Ovary (tissue), 3 donors: ENCODE measurements around the gene UAP1L1.

Experiments
- CTCF ChIP-seq, 3 donors: fragments of 450-650 bp in 2 of 3; fragments of 200-600 bp in 1 of 3; IDR thresholded peaks; one replicate each; pipeline versions ENCODE4 v1.5.1 to v1.8.0; 2016 to 2022; ENCODE audit warnings: antibody characterized with exemption in 3 of 3, mild to moderate bottlenecking in 1 of 3
- EP300 ChIP-seq: sonication (generic); formaldehyde crosslinking; IDR thresholded peaks from one replicate; pipeline ENCODE4 v1.6.1; 2017; ENCODE audit warnings: antibody characterized with exemption
- POLR2A ChIP-seq: fragments of 450-650 bp; IDR thresholded peaks from one replicate; pipeline ENCODE4 v1.6.1; 2017; ENCODE audit warnings: antibody characterized with exemption, mild to moderate bottlenecking, moderate library complexity
- donor health status: DM: no; HTN: no; CAD: no.

DNA sequence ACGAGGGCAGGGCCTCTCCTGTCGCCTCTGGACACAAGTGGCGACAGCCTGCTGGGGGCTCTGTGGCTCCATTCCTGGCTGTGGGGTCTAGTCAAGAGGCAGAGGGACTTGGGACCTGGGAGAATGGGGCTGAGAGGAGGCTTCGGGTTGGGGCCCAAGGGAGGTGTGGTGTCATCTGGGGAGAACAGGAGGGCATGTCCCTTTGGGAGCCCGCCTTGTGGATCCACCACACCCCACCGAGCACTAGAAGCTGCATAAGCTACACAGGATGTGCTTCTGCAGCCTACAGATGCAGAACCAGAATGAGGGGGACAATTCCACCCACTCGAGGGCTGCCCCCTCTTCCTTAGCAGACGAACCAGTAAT, 5.6 kb downstream of the UAP1L1 start:
- no peak for TF ChIP-seq CTCF (IDR thresholded peaks at IDR 0.05)
- no peak for TF ChIP-seq EP300
- TF ChIP-seq POLR2A, result no peak
